GM19467 (cell line): ENCODE results near the gene KLHL14.
"Not testable (repeated sequence)": the region's sequence is repeated elsewhere in the genome, so short reads cannot be mapped to it uniquely, and the experiment has no call there.

Experiments used
- ATAC-seq: cut with Tn5 transposase; IDR thresholded peaks from one replicate; pipeline ENCODE4 v1.9.1; 2021; ENCODE audit warnings: mild to moderate bottlenecking, moderate library complexity; ENCODE audit not compliant: unreplicated experiment

Gene KLHL14

DNA sequence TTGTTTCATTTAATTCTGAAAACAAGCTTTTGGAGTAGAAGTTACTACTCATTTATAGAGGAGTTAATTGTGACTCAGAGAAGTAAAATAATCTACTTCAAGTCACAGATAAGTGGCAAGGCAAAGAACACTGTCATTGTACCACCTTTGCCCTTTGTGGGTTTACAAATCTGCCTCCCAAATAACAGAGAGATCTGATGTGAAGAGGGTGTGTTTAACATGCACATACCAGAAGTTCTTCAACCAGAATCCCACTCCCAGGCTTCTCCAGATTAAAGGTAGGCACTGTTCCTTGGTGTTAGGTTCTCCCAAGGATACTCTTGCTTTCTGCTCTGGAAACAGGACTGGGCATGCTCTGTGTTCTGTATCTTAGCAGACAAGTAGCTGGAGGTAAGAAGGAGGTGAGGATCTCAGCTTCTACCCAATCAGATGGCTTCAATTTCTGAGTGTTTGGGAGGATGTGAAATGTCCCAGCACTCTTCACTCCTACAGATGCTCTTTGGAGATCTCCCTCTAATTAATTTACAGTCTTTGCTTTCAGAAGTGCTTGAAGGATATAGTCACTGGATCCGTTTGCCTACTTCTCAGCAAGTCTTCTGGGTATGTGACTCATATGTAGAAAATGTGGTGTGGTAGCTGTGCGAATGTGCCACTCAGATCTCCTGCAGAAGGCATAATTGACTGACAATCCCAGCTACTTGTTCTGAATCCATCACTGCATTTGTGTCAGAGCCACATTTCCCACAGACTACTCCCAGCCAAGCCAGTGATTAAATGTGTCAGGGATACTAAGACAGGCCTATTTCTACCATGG, 111.1 kb downstream of the KLHL14 start:
- ATAC-seq = no peak

GRCh38 chr18:32654507-32654906, 118.3 kb downstream of the KLHL14 start:
- ATAC-seq = not testable (repeated sequence)

GRCh38 chr18:32637659-32638058, 135.2 kb downstream of the KLHL14 start:
- ATAC-seq = not testable (repeated sequence)

GRCh38 chr18:32637226-32637625, 135.6 kb downstream of the KLHL14 start:
- no peak for ATAC-seq

- ATAC-seq = no peak
These were observed 137.9 kb downstream of the KLHL14 start for GRCh38 chr18:32634876-32635431.

- ATAC-seq = no peak
These were observed 142.7 kb downstream of the KLHL14 start for GRCh38 chr18:32629981-32630700.

GRCh38 chr18:32629292-32629691, 143.5 kb downstream of the KLHL14 start:
- no peak for ATAC-seq

DNA sequence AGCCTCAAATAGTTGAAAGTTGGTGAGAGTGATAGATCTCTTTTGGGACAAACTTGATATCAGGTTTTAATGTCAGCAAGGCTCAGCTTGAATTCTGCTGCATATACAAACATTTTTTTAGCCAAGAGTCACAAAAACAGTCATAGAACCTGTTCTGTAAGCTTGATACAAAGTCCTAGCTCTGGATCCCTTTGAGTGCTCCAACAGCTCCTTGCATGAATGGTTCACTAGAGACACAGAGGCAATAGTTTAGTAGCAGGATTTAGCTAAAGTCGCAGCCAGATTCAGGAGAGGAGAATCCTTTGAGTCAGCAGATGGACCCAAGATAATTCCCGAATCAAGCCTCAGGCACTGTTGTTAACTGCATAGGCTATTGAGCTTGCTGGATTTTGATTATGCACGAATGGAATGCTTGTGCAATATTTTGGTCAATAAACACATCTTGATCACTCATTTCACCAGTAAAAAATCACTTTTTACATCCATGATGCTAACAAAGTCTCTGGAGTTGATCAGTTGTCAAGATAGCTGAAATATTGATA, 148.6 kb downstream of the KLHL14 start:
- no peak for ATAC-seq

DNA sequence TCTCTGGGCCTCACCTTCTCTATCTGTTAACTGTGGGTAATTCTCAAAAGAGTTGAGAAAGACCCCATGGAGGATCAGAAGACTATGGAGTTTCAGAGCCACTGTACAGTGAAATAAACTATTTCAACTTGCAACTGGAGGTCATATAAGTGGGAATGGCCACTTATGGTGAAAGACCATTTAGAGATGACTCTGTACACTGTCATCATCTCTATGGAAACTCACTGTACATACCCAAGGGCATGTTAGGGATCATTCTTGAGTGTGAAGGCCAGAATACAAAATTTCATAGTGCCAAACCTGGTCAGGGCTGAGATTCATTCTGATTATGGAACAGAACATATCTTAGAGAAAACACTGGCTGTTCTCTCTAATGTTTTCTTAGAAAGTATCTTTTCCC, 149.3 kb downstream of the KLHL14 start:
- no peak for ATAC-seq
